GM18505 (cell line): ENCODE data around the gene IFIT1B.

Experiments used
- ATAC-seq: cut with Tn5 transposase; IDR thresholded peaks from one replicate; pipeline ENCODE4 v1.9.1; 2021; ENCODE audit not compliant: unreplicated experiment
- POLR2A ChIP-seq: IDR thresholded peaks from 4 replicates; pipeline ENCODE4 v1.6.1; 2011; ENCODE audit warnings: borderline replicate concordance; ENCODE audit not compliant: insufficient read depth, insufficient read length; ENCODE audit errors: extremely low read depth

Gene IFIT1B

DNA sequence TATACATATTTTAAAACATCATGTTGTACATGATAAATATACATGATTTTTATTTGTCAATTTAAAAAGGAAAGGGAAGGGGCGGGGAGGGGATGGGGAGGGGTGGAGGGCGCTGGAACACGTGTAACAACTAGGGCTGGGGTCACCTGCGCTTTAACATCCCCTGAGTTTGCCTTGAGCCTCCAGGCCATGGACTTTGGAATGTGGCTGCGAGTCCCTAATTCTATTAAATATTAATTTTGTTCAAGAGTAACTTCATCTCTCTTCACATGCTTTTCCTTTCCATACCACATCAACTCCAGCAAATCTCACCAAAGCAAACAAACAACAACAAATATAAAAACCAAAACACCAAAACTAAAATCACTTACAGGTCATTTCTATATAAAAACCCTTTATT, 47.1 kb downstream of the IFIT1B start:
- no peak for TF ChIP-seq POLR2A
- no peak for ATAC-seq

DNA sequence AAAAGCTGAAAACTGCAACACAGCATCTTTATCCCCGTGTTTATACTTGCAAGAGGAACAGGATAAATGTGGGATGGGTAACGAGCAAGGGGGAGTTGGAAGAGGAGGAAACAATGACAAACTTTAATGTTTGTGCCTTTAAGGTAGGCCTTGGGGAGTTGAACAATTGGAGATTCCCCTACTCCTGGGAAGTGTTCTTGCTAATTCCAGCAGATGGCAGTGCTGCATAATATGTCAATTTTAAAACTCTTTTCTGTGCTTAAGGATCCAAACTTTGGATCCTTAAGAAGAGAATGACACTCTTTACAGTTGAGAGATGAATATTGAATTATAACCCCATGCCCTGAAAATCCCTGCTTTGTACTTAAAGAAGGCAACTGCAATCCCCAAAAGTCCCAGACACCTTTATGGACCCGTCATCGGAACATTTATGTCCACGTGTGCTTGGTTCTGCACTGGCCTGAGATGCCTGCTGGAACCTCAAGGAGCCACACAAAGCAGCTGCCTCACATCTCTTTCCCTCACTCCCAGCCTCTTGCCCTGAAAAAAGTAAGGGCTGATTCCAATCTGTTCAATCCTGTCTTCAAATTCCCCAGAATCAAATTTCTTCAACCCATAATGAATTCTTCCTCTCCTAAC, 48.5 kb downstream of the IFIT1B start:
- TF ChIP-seq POLR2A = no peak
- ATAC-seq = no peak

DNA sequence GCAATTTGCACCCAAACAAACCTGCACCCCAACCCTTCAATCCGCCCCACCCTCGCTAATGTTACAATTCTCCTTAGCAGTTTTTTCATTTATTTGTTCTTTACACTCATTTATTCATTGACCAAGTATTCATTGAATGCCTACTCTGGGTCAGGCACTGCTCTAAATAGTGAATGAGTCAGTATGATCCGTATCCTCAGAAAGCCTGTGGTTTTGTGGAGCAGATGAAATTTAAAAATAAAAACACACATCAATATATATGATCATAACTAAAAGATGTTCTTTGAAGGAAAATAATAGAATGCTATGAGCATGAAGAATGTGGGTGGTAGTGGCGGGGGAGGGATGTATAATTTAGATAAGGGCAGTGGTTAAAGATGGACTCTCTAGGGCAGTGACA, 49.8 kb downstream of the IFIT1B start:
- no peak for TF ChIP-seq POLR2A
- no peak for ATAC-seq

DNA sequence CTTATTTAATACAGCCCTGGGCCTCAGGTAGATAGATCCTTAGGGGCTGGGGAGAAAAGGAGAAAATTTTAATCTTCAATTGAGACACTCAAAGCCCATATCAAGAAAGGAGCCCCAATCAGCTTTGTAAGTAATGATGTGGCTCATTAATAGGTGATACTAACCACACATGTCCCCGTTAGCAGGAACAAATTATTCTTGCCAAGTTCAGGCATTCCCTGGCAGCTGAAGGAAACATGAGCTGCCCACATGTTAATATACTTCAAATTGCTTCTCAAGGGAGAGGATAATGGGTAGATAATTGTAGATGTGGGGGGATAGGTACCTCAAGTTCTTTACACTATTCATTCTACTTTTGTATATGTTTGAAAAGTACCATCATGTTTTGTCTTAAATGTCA, 51.0 kb downstream of the IFIT1B start:
- TF ChIP-seq POLR2A = no peak
- ATAC-seq = no peak

DNA sequence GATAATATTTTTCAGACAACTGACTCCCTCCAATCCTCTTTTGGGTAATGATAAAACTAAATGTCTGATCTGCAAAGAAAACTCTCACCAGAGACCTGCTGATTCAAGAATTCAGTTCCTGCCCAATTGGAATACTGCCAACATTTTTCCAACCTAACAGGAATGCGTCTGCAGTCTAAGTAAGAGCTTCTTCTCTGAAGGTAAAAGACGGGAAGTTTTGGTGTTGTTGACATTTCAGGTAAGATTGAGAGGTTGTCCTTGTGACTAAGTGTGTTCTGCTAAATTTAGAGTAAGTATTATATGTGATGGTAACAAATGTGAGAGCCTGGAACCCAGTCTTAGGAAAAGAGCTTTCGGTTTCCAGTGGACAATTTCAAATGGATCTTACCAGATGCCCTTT, 54.1 kb downstream of the IFIT1B start:
- TF ChIP-seq POLR2A = no peak
- ATAC-seq = no peak
